Thyroid gland (tissue), 4 donors: ENCODE results near the gene GLB1L3.

Source experiments
- POLR2A ChIP-seq, 2 donors: fragments of 450-650 bp; IDR thresholded peaks; one replicate each; pipeline ENCODE4 v1.6.1; 2017; ENCODE audit warnings: antibody characterized with exemption in 2 of 2, mild to moderate bottlenecking in 2 of 2, moderate library complexity in 1 of 2
- TF ChIP-seq, protein P1 (sequence below), 6 experiments: fragments of 200-600 bp in 3 of 6; fragments of 450-650 bp in 3 of 6; sonication (generic) in 3 of 6; IDR thresholded peaks; one replicate each; pipeline ENCODE4 v1.5.1; 2016 to 2019; ENCODE audit warnings: antibody characterized with exemption in 6 of 6, mild to moderate bottlenecking in 2 of 6, inconsistent platforms in 1 of 6, moderate library complexity in 1 of 6

DNA sequence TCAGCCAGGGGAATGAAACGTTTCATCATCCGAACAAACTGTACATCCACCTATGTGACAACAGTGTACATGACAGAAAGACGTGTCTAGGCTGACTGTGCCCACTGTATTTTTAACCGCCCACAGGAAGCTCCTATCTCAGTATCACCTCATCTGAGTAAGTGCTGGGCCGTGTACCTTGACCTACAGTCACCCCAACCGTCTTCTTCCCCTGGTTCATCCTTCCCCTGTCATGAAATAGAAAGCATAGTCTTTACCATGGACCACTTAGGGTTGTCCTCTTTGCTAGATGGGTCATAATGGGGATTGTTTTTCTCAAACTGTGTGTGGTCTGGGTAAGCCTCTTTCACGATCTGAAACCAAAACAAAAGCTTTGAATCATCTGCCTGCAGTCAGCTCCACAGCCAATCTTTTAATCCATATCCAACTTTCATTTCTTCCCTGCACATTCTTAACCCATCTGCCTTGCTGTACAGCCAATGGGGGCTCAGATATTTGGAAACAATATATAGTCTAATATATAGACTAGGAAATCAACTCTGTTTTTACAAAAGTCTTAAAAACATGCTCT, 27.2 kb upstream of the GLB1L3 start:
- TF ChIP-seq, protein P1, sequence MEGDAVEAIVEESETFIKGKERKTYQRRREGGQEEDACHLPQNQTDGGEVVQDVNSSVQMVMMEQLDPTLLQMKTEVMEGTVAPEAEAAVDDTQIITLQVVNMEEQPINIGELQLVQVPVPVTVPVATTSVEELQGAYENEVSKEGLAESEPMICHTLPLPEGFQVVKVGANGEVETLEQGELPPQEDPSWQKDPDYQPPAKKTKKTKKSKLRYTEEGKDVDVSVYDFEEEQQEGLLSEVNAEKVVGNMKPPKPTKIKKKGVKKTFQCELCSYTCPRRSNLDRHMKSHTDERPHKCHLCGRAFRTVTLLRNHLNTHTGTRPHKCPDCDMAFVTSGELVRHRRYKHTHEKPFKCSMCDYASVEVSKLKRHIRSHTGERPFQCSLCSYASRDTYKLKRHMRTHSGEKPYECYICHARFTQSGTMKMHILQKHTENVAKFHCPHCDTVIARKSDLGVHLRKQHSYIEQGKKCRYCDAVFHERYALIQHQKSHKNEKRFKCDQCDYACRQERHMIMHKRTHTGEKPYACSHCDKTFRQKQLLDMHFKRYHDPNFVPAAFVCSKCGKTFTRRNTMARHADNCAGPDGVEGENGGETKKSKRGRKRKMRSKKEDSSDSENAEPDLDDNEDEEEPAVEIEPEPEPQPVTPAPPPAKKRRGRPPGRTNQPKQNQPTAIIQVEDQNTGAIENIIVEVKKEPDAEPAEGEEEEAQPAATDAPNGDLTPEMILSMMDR (IDR thresholded peaks at IDR 0.05): no peak
- no peak for TF ChIP-seq POLR2A (IDR thresholded peaks at IDR 0.05)
